WTC11 (cell line): ENCODE measurements around the gene DNLZ. TPM values are rescaled to one million over a fixed set of nuclear protein-coding genes. Genes with fewer than 3 reads are reported as not detected.

Experiments
- ATAC-seq: fragments of 200-7000 bp; cut with Tn5 transposase; 2 replicates; pipeline ENCODE4 v1.10.0; 2021; ENCODE audit warnings: mild to moderate bottlenecking, moderate library complexity
- CTCF ChIA-PET: fragments of 300-600 bp; sonication (Branson Sonifier 250); formaldehyde crosslinking; loops from one replicate; lab custom pipeline; 2021; ENCODE audit warnings: antibody characterized with exemption; lab: Charles Lee
- POLR2A ChIA-PET: fragments of 350-600 bp; sonication (Branson Sonifier 250); formaldehyde crosslinking; loops from one replicate; lab custom pipeline; 2021; ENCODE audit warnings: antibody characterized with exemption; lab: Charles Lee
- DNase-seq: peaks from one replicate; pipeline ENCODE4 v3.0.0; 2021; ENCODE audit warnings: low spot score
- H3K27ac Mint-ChIP-seq: 2 replicates; pipeline ENCODE4 v1.8.0; 2021; ENCODE audit warnings: mixed read lengths
- H3K27me3 Mint-ChIP-seq: 2 replicates; pipeline ENCODE4 v1.8.0; 2021; ENCODE audit warnings: low read depth, mild to moderate bottlenecking, moderate library complexity, mixed read lengths
- H3K36me3 Mint-ChIP-seq: 2 replicates; pipeline ENCODE4 v1.8.0; 2021; ENCODE audit warnings: mixed read lengths
- H3K4me1 Mint-ChIP-seq: 2 replicates; pipeline ENCODE4 v1.8.0; 2022; ENCODE audit warnings: mixed read lengths
- H3K4me3 Mint-ChIP-seq: 2 replicates; pipeline ENCODE4 v1.8.0; 2021; ENCODE audit warnings: mild to moderate bottlenecking, moderate library complexity, mixed read lengths
- H3K9me3 Mint-ChIP-seq: 2 replicates; pipeline ENCODE4 v1.8.0; 2021; ENCODE audit warnings: mixed read lengths
- ATF2 ChIP-seq: sonication (generic); formaldehyde crosslinking; IDR thresholded peaks from 2 replicates; pipeline ENCODE4 v1.8.1; 2022; ENCODE audit warnings: low read depth, missing genetic modification reagents, borderline replicate concordance
- CREB1 ChIP-seq: sonication (generic); formaldehyde crosslinking; IDR thresholded peaks from 2 replicates; pipeline ENCODE4 v1.8.0; 2023; ENCODE audit warnings: mild to moderate bottlenecking, missing genetic modification reagents
- CREM ChIP-seq: sonication (generic); formaldehyde crosslinking; IDR thresholded peaks from 2 replicates; pipeline ENCODE4 v1.8.1; 2022; ENCODE audit warnings: mild to moderate bottlenecking, missing genetic modification reagents, moderate library complexity
- E2F4 ChIP-seq: sonication (generic); formaldehyde crosslinking; IDR thresholded peaks from 2 replicates; pipeline ENCODE4 v1.8.1; 2022; ENCODE audit warnings: low read depth, mild to moderate bottlenecking, moderate library complexity, missing genetic modification reagents, borderline replicate concordance
- ESRRA ChIP-seq: sonication (generic); formaldehyde crosslinking; IDR thresholded peaks from 2 replicates; pipeline ENCODE4 v1.8.1; 2022; ENCODE audit warnings: mild to moderate bottlenecking, missing genetic modification reagents, borderline replicate concordance
- GRHL2 ChIP-seq: fragments of 250-450 bp; sonication (Bioruptor Pico); IDR thresholded peaks from 2 replicates; pipeline ENCODE4 v1.8.0; 2022; ENCODE audit warnings: mild to moderate bottlenecking, moderate library complexity; ENCODE audit not compliant: insufficient replicate concordance, severe bottlenecking
- HMGA2 ChIP-seq: fragments of 250-450 bp; sonication (Bioruptor Pico); IDR thresholded peaks from 2 replicates; pipeline ENCODE4 v1.4.0; 2021; ENCODE audit warnings: mild to moderate bottlenecking, moderate library complexity
- JUN ChIP-seq: sonication (generic); formaldehyde crosslinking; IDR thresholded peaks from 2 replicates; pipeline ENCODE4 v1.8.0; 2023; ENCODE audit warnings: mild to moderate bottlenecking, missing genetic modification reagents
- KAT7 ChIP-seq: sonication (generic); formaldehyde crosslinking; IDR thresholded peaks from 2 replicates; pipeline ENCODE4 v1.8.1; 2023; ENCODE audit warnings: missing genetic modification reagents, mild to moderate bottlenecking, borderline replicate concordance
- MLX ChIP-seq: sonication (generic); formaldehyde crosslinking; IDR thresholded peaks from 2 replicates; pipeline ENCODE4 v1.8.1; 2023; ENCODE audit warnings: mild to moderate bottlenecking, missing genetic modification reagents, moderate library complexity
- MXD4 ChIP-seq: fragments of 250-450 bp; sonication (Bioruptor Pico); IDR thresholded peaks from 2 replicates; pipeline ENCODE4 v1.8.0; 2021; ENCODE audit warnings: mild to moderate bottlenecking, moderate library complexity, borderline replicate concordance
- NFE2L1 ChIP-seq: sonication (generic); formaldehyde crosslinking; IDR thresholded peaks from 2 replicates; pipeline ENCODE4 v1.8.1; 2023; ENCODE audit warnings: missing genetic modification reagents
- PREB ChIP-seq: sonication (generic); formaldehyde crosslinking; IDR thresholded peaks from 2 replicates; pipeline ENCODE4 v1.8.1; 2022; ENCODE audit warnings: mild to moderate bottlenecking, missing genetic modification reagents, moderate library complexity, borderline replicate concordance
- TEAD4 ChIP-seq: sonication (generic); formaldehyde crosslinking; IDR thresholded peaks from 2 replicates; pipeline ENCODE4 v1.8.0; 2022; ENCODE audit warnings: mild to moderate bottlenecking, missing genetic modification reagents
- ZBTB21 ChIP-seq: sonication (generic); formaldehyde crosslinking; IDR thresholded peaks from 2 replicates; pipeline ENCODE4 v1.8.1; 2023; ENCODE audit warnings: mild to moderate bottlenecking, missing genetic modification reagents, borderline replicate concordance
- ZMAT4 ChIP-seq: fragments of 250-450 bp; sonication (Bioruptor Pico); IDR thresholded peaks from 2 replicates; pipeline ENCODE4 v1.9.0; 2021; ENCODE audit warnings: mild to moderate bottlenecking
- ZNF121 ChIP-seq: sonication (generic); formaldehyde crosslinking; IDR thresholded peaks from 2 replicates; pipeline ENCODE4 v1.8.0; 2023; ENCODE audit warnings: missing genetic modification reagents
- ZNF396 ChIP-seq: fragments of 250-450 bp; sonication (Bioruptor Pico); IDR thresholded peaks from 2 replicates; pipeline ENCODE4 v1.8.0; 2021; ENCODE audit warnings: mild to moderate bottlenecking, moderate library complexity, borderline replicate concordance
- ZNF423 ChIP-seq: fragments of 250-450 bp; sonication (Bioruptor Pico); IDR thresholded peaks from 2 replicates; pipeline ENCODE4 v2.1.2; 2022; ENCODE audit warnings: mild to moderate bottlenecking, moderate library complexity
- total RNA-seq: library from RNA; stranded (reverse); gene quantifications from 3 replicates; pipeline ENCODE4 v1.2.3, GENCODE V29; 2021
- TF ChIP-seq, protein P1 (sequence below): sonication (generic); formaldehyde crosslinking; IDR thresholded peaks from 2 replicates; pipeline ENCODE4 v1.8.0; 2022; ENCODE audit warnings: mild to moderate bottlenecking, missing genetic modification reagents
- TF ChIP-seq, protein P2 (sequence below): fragments of 250-450 bp; sonication (Bioruptor Pico); conservative IDR thresholded peaks from 2 replicates; pipeline ENCODE4 v1.9.0; 2021; ENCODE audit warnings: mild to moderate bottlenecking
- TF ChIP-seq, protein P3 (sequence below): fragments of 250-450 bp; sonication (Bioruptor Pico); IDR thresholded peaks from 2 replicates; pipeline ENCODE4 v1.9.0; 2021; ENCODE audit warnings: moderate library complexity, mild to moderate bottlenecking, inconsistent platforms, borderline replicate concordance

The DNLZ gene
- total RNA-seq, 1 experiment from 2014 or later = 17.2 TPM

DNA sequence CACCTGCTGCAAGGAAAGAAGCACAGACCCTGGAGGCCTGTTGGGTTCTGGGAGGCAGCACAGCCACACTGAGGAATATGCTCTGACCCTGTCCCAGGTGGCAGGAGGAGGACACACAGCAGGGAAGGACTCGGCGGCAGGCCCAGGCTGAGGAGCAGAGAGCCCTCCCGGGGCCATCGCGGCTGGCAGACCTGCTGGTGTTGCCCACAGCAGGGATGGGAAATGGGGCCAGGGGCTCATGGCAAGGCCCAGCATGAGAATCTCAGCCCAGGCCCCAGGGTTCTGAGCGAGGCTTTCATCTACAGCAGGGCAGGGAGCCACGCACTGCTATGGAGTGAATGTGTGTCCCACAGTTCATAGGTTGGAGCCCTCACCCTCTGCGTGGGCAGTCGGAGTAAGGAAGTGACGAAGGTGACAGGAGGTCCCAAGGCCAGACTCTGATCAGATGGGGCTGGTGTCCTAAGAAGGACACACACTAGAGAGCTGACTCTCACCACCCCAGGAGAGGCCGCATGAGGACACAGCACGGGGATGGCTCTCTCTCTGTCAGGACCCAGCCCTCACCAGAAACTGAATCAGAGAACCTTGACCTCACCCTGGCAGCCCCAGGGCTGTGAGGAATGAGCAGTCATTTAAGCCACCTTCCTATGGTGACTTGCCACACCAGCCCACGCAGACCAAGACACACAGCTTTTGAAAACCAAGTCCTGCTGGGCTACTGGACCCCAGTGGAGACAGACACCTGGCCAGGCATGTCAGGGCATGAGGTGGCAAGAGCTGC, 46.5 kb downstream of the DNLZ start (continued):
- TF ChIP-seq ZNF423 (no peak), KAT7 (CRISPR knock-in tag) (no peak), ZNF121 (no peak), ZMAT4 (no peak), GRHL2 (no peak), MXD4 (CRISPR knock-in tag) (no peak)
- TF ChIP-seq, protein P1, sequence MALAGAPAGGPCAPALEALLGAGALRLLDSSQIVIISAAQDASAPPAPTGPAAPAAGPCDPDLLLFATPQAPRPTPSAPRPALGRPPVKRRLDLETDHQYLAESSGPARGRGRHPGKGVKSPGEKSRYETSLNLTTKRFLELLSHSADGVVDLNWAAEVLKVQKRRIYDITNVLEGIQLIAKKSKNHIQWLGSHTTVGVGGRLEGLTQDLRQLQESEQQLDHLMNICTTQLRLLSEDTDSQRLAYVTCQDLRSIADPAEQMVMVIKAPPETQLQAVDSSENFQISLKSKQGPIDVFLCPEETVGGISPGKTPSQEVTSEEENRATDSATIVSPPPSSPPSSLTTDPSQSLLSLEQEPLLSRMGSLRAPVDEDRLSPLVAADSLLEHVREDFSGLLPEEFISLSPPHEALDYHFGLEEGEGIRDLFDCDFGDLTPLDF (CRISPR knock-in tag) = no peak
- TF ChIP-seq, protein P2, sequence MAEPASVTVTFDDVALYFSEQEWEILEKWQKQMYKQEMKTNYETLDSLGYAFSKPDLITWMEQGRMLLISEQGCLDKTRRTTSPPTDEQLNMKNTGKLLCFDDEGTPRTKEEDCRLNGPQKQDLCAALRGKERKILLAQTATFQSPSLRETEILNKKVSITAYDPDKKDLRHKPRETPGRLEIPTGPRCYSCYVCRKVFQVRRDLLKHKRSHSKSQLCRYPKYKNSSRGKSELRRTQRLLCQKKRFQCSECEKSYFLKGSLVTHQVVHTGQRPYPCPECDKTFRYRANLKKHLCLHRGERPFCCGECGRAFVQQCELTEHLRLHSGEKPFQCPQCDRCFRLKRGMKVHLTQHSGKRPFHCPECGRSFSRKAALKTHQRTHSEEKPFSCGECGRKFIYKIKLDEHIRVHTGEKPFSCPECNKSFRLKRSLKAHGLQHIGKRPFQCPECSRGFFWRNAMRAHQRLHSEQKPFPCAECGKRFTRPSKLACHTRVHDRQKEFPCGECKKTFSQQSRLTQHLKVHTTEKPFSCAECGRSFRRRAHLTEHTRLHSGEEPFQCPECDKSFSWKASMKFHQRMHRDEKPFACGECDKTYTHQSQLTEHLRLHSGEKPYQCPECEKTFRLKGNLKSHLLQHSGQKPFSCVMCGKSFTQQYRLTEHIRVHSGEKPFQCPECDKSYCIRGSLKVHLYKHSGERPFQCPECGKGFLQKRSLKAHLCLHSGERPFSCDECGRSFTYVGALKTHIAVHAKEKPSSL = no peak

DNA sequence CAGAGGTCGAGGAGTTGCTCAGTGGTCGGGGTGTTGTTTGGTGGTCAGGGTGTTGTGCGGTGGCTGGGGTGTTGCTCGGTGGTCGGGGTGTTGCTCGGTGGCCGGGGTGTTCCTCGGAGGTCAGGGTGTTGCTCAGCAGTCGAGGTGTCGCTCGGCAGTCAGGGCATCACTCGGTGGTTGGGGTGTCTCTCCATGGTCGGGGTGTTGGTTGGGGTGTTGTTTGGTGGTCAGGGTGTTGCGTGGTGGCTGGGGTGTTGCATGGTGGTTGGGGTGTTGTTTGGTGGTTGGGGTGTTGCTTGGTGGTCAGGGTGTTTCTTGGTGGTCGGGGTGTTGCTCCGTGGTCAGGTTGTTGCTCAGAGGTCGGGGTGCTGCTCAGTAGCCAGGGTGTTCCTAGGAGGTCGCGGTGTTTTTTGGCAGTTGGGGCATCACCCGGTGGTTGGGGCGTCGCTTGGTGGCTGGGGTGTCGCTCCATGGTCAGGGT, 47.2 kb downstream of the DNLZ start:
- H3K9me3 Mint-ChIP-seq = peaks cover 34% of the 10 kb centered on the region
- no peak overlapping the region for H3K4me3 Mint-ChIP-seq
- CTCF ChIA-PET = no interaction called here
- no peak overlapping the region for H3K27ac Mint-ChIP-seq
- no peaks in the 10 kb centered on the region; the same call in 1 of the 2 replicates for H3K27me3 Mint-ChIP-seq
- no peaks in the 10 kb centered on the region for H3K4me1 Mint-ChIP-seq
- ATAC-seq = no peak
- TF ChIP-seq ZBTB21 (CRISPR knock-in tag) (no peak), HMGA2 (CRISPR knock-in tag) (no peak), CREM (CRISPR knock-in tag) (no peak), ESRRA (CRISPR knock-in tag) (no peak), TEAD4 (CRISPR knock-in tag) (no peak), ZNF396 (no peak)
- TF ChIP-seq, protein P3, sequence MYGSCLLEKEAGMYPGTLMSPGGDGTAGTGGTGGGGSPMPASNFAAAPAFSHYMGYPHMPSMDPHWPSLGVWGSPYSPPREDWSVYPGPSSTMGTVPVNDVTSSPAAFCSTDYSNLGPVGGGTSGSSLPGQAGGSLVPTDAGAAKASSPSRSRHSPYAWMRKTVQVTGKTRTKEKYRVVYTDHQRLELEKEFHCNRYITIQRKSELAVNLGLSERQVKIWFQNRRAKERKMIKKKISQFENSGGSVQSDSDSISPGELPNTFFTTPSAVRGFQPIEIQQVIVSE (CRISPR knock-in tag) = no peak
- TF ChIP-seq, all 79 proteins: peak for 0
- POLR2A ChIA-PET = no interaction called here
- no peak for DNase-seq
- peaks cover 20% of the 10 kb centered on the region for H3K36me3 Mint-ChIP-seq

GRCh38 chr9:136314944-136315343, 48.6 kb downstream of the DNLZ start:
- peaks cover 20% of the 10 kb centered on the region for H3K36me3 Mint-ChIP-seq
- H3K27ac Mint-ChIP-seq = no peak overlapping the region
- ATAC-seq (no peak), DNase-seq (no peak)
- H3K27me3 Mint-ChIP-seq = no peaks in the 10 kb centered on the region; the same call in 1 of the 2 replicates
- ChIA-PET CTCF (no interaction called here), POLR2A (no interaction called here)
- no peak overlapping the region for H3K4me3 Mint-ChIP-seq
- H3K4me1 Mint-ChIP-seq = no peaks in the 10 kb centered on the region
- H3K9me3 Mint-ChIP-seq = peaks cover 26% of the 10 kb centered on the region
- TF ChIP-seq E2F4 (CRISPR knock-in tag) (no peak), NFE2L1 (CRISPR knock-in tag) (no peak), MLX (CRISPR knock-in tag) (no peak), CREB1 (CRISPR knock-in tag) (no peak), PREB (CRISPR knock-in tag) (no peak), ATF2 (no peak), JUN (CRISPR knock-in tag) (no peak)
